PC-3 (cell line): Measurements from ENCODE around the gene EFCAB6.

Experiments used
- CTCF ChIP-seq: fragments of 300-600 bp; sonication (generic); conservative IDR thresholded peaks from 2 replicates; pipeline ENCODE4 v1.5.1; 2017; ENCODE audit warnings: antibody characterized with exemption, low read depth, mild to moderate bottlenecking, low read length
- EZH2phosphoT487 ChIP-seq: fragments of 300-600 bp; sonication (generic); IDR thresholded peaks from 2 replicates; pipeline ENCODE4 v1.6.1; 2018; ENCODE audit warnings: mild to moderate bottlenecking, antibody characterized with exemption, low read length, borderline replicate concordance

GRCh38 chr22:43827003-43827735 lies 15.1 kb upstream of the EFCAB6 start:
- TF ChIP-seq CTCF (no peak), EZH2phosphoT487 (no peak)
